ENCODE measurements around the gene RCN1.
"Not testable (repeated sequence)": the region's sequence is repeated elsewhere in the genome, so short reads cannot be mapped to it uniquely, and the experiment has no call there.

Gene RCN1

GRCh38 chr11:32090545-32091370 is at the start of gene RCN1:
Gene RCN1 (plus strand): TSS chr11:32091074. CDS start chr11:32091197, 123 bp downstream.
- DNase-seq (ENCODE audit: low read depth in 2 of 2), result peak; percentile 2 to 12

- DNase-seq (ENCODE audit: low read depth in 2 of 2), result no peak
Observed at GRCh38 chr11:32043737-32044136, 47.1 kb upstream of the RCN1 start.

DNA sequence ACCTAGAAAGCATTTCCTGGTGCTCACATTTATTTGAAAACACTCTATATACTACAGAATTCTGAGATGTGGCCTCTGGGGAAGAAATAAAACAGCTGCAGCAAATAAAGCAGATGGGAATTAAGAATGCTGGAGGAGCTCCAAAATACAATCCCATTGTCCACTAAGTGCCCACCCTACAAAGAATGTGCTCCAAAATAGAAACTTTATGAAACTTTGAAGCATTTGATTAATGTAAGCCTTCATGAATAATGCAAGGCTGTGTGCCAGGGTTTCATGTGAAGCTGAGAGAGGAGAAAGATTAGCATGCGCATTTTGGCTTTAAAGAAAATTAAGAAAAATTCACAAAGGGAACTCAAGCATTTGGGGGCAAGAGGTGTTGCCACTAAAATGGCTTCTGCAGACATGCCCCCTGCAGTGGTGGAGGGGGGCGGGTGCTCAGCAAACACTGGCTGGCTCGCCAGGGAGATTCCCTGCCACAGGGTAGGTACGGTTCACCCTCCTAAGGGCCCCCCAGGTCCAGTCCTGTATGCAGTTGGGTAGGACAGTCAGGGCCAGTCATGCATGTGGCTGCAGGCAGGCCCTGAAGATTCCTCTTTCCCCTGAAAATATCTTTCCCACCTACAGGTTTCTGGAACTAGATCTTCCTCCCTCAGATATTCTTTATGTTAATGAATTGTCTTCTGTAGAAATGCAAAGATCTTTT is 46.6 kb upstream of the RCN1 start:
- DNase-seq (ENCODE audit: low read depth in 2 of 2), result no peak

DNA sequence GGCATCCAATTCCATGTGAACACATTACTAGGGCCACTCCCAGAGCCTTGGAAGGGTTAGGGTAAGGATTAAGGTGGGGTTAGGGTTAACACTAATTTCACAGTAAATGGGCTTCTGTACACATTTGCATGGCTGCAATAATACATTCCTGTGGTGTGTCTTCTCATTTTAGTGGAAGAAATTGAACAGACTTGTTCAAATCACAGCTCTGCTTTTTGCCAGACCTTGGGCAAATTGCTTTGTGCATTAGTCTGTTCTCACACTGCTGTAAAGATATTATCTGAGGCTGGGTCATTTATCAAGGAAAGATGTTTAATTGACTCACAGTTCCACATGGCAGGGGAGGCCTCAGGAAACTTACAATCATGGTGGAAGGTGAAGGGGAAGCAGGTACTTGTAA is 45.4 kb upstream of the RCN1 start:
- DNase-seq (ENCODE audit: low read depth in 2 of 2), result no peak

- no peak for DNase-seq (ENCODE audit: low read depth in 2 of 2)
Observed at GRCh38 chr11:32050264-32050663, 40.6 kb upstream of the RCN1 start.

DNA sequence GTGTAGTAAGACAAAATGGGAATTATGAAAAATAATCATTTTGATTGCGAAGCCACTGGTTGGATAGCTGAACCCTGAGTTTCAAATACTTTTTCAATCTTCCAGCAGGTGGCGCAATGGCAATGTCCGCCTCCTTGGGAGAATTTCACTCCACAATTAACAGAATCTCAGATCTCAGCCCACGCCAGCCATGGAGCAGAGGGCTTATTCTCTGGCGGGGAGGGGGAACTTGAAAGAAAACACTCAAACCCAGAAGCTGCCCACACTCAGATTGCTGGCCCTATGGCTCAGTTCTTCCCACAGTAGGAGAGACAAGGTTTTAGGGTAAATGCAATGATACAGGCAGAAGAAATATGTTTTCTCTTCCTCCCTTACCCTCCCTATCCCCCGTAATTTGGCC is 38.7 kb upstream of the RCN1 start:
- peak; percentile 6 to 10 for DNase-seq (ENCODE audit: low read depth in 2 of 2)

DNA sequence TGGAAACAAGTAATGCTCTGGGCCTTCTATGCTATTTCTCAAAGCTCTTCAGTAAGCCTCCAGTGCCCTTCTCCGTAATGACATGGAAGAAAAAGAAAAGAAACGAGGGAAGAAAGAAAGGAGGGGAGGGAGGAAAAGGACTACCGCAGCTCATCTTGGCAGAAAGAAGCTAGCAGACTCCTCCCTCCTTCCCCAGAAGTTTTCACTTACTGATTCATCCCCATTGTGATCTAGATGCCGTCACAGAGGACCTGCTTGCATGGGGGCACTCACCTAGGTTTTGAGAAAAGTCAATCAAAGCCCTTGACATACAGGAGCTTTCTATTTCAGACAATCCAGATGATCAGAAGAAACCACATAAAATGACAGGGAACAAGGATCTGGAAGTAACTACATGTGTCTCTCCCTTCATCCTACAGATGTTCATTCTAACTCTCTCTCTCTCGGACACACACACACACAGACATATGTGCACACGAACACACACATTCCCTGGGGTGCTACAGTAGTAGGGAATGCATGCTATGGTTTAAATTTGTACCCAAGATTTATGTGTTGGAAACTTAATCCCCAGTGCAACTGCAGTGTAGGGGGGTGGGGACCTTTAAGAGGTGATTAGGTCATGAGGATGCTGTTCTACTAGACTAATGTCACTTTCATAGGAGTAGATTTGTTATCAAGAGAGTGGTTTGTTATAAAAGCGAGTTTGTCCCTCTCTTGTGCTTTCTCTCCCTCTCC is 37.6 kb upstream of the RCN1 start:
- no peak for DNase-seq (ENCODE audit: low read depth in 2 of 2)

DNA sequence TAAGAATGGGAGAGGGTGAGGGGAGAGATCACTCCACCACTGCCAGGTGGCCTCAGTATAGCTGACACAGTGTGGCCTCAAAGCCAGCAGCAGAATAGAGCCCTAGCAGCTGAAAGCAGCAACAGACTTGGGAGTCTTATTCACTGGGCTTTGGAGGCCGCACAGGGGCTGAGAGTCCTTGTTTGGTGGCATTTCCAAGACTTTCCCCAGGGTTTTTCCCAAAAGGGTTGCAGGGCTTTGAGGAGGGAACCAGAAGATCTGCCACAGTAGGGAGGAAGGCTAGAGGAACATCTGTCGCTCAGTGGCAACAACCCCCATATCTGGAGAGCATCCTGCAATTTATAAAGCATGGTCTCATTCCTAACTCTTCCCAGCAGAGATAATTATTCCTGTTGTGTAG is 35.0 kb upstream of the RCN1 start:
- DNase-seq (ENCODE audit: low read depth in 2 of 2), result no peak

- no peak for DNase-seq (ENCODE audit: low read depth in 2 of 2)
Observed at GRCh38 chr11:32056438-32056837, 34.4 kb upstream of the RCN1 start.

GRCh38 chr11:32059686-32060462 is 31.0 kb upstream of the RCN1 start:
- no peak for DNase-seq (ENCODE audit: low read depth in 2 of 2)

- no peak for DNase-seq (ENCODE audit: low read depth in 2 of 2)
Observed at GRCh38 chr11:32062540-32062939, 28.3 kb upstream of the RCN1 start.

DNA sequence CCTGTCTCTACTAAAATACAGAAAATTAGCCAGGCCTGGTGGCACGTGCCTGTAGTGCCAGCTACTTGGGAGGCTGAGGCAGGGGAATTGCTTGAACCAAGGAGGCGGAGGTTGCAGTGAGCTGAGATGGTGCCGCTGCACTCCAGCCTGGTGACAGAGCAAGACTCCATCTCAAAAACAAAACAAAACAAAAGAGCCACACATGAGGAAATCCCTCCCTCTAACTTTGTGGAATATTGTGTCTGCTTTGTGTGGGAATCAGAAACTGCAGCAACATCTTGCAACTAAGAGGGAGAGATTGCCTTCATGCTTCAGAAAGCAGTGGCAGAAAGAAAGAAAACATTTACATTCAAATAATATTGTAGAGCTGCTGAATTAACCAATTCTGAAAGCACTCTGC is 27.8 kb upstream of the RCN1 start:
- DNase-seq (ENCODE audit: low read depth in 2 of 2), result not testable (repeated sequence)

GRCh38 chr11:32065865-32066629 is 24.8 kb upstream of the RCN1 start:
- no peak for DNase-seq (ENCODE audit: low read depth in 2 of 2)

DNA sequence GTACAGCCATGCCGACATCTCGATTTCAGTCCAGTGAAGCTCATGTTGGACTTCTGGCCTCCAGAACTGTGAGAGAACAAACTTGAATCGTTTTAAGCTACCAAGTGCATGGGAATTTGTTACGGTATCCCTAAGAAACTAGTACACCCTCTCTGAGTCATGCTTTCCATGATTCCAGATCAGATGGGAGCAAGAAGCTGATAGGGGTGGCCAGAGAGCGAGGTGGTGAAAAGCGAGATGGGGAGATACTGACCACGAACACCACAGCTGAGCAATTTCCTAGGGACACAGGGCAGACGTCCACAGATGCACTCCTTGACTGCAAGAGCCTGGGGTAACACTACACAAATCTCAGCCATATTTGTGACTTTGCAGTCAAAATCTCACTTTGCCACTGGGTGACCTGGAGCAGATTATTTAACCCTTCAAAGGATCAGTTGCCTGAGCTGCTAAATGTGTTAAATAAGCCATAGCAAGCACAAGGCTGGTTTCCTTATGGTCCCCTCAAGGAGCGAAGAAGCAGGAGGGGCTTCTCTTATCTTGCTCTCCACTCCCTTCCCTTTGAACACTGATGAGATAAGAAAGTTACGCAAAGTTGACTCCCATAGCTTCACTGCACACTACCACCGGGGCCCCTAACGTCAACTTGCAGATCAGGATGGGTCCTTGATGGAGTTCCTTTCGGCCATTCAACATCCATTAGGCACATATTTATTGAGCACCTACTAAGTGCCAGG is 22.6 kb upstream of the RCN1 start:
- DNase-seq (ENCODE audit: low read depth in 2 of 2), result no peak

- no peak for DNase-seq (ENCODE audit: low read depth in 2 of 2)
Observed at GRCh38 chr11:32069361-32070058, 21.4 kb upstream of the RCN1 start.

DNA sequence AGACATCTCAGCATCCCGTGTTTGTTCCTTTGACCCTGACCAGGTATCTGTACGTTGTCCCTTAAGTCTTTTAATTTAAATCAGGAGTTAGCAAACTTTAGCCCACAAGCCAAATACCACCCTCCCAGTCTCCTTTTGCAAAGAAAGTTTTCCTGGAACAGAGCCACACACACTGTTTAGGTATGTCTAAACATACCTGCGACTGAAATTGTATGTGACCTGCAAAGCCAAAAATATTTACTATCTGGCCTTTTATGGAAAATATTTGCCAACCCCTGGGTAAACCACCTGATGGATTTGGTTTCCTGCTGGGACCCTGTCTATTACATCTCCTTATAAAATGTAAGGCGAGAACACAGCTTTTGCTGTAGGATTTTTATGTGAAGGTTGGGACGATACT is 20.2 kb upstream of the RCN1 start:
- no peak for DNase-seq (ENCODE audit: low read depth in 2 of 2)

DNA sequence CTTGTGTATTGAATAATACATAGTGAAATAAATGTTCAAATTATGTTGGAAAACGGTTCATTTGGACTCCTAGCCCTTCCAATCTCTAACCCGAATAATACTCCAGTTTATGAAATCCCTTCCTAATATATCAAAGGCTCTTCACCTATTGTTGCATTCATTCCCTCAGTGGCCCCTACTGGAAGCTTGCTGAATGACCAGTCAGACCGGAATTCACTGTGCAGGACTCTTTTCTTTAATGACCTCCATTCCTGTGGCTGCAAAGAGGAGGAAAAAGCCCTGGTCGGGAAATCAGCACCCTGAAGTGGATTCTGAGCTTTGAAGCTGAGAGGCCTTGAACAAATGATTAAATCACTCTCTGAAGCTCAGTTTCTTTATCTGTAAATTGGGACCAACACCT is 19.1 kb upstream of the RCN1 start:
- DNase-seq (ENCODE audit: low read depth in 2 of 2), result no peak

DNA sequence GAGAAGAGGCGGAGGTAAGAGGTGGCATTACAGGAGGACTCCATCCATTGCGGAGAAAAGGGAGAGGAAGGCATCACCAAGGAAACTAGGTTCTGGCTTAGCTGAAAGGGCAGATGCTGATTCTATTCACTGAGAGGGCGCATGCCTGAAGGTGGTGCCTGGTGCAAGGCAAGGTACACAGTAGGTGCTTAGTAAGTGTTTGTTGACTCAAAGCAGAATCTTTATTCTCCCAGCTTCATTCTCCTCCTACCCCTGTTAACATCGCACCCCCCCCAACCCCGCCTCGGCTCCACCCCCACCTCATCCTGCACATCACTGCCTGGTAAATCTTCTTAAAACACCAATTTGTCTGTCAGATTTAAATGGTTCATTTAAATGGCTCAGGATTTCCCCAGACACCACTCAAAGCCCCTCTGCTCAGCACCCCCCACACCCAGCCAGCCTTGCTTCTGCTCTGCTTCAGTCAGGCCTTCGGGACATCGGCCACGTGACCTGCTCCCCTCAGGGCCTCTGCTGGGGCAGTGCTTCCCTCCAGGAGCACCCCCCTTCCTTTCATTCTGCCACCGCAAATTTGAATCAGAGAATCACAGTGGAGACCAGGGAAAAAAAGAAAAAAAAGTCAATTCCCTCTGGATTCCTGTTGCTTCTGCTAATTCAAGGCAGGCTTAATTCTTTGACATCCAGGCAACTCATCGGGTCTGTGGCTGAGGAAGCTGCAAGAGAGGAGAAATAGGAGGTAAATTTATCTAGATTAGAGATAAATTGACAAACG is 17.8 kb upstream of the RCN1 start:
- DNase-seq (ENCODE audit: low read depth in 2 of 2), result no peak

GRCh38 chr11:32073644-32074026 is 17.2 kb upstream of the RCN1 start:
- DNase-seq (ENCODE audit: low read depth in 2 of 2), result no peak
